GM18909 (cell line): ENCODE data around the gene EDA.

ENCODE experiments used
- ATAC-seq: cut with Tn5 transposase; IDR thresholded peaks from one replicate; pipeline ENCODE4 v1.9.1; 2021; ENCODE audit warnings: mild to moderate bottlenecking; ENCODE audit not compliant: unreplicated experiment, poor library complexity

EDA gene

DNA sequence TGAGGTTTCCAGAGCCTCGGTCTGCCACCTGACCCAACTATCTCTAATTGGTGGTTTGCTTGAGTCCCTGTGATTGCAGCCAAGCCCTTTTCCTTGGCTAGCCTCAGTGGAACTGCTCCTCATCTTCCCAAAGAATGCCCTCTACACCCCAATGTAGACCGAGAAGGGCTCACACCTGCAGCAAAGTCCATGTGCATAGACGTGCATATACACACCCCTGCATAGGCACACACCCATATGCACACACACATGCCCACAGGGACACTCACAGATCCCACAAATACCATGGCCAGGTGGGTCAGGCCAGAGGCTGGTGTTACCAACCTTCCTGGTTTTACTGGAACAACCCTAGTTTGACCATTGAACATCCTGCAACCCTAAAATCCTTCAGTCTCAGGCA, 433.5 kb downstream of the EDA start:
- ATAC-seq = no peak

DNA sequence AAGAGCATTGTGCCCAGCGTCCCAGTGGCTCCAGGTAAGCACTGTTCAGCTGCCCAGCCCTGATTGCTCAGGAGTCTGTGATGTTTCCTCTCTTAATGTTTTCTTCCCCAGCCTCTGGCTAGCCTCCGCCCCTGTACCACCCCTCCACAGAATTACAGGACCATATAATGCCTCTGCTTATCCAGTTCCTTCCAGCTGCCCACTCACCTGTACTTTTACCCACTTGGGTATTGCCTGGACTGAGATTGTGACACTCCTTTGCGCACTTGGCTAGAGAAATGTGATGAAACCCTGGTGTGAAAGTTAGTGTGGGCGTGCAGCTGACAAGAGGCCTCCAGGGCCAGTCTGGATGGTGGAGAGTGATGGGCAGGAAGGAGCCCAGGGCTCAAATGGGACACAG, 434.0 kb downstream of the EDA start, which contains the start of gene AWAT2:
Gene AWAT2 (minus strand): TSS at position 14 of the 400 bp plus-strand sequence. CDS start 6 bp downstream, at position 8.
- ATAC-seq = no peak

DNA sequence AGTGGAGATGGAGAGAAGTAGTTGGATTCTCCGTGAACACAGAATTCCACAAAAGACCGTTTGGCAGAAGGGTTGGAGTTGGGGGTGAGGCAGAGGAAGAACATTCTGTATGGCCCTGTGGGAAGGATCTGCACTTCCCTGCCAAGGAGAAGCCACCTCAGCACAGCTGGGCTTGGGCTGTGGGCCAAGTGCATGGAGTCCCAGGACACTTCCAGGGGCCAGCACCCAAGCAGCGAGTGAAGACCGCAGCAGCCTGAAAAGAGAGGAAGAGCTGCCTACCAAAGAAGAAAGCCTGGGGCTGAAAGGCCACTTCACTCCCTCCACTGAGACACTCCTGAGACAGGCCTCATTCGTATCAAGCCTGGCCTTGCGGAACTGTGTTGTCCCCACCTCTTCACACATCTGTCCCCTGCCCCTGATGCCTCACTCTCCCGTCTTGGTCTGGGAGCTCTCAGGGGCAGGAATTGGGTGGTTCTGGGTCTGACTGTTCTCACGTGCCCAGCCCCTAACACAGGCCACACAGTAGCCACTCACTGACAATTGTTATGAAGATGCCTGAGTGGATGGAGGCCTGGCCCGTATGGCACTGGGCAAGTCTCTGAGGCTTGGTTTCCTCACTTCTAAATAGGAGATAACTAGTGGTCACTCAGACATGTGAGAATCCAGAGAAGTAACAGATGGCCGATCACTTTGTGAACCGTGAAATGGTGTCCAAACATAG, 437.1 kb downstream of the EDA start:
- no peak for ATAC-seq

DNA sequence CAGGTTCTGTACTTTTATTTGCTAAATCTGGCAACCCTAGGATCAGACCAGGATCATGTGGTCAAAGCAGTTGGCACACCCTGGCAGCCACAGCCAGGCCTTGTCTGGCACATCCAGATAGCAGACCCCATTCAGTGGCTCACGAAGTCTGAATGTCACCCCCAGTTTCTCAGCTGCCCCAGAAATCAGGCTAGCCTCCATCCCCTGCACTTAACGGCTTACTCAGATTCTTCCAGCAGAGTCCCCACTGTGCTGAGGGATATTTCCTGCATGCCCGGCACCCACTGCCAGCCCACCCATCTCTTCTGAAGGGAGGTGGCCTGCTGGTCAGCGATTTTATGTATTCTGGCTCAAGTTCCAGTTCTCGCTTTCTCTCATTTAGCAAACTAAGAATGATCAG, 438.5 kb downstream of the EDA start:
- ATAC-seq = no peak

DNA sequence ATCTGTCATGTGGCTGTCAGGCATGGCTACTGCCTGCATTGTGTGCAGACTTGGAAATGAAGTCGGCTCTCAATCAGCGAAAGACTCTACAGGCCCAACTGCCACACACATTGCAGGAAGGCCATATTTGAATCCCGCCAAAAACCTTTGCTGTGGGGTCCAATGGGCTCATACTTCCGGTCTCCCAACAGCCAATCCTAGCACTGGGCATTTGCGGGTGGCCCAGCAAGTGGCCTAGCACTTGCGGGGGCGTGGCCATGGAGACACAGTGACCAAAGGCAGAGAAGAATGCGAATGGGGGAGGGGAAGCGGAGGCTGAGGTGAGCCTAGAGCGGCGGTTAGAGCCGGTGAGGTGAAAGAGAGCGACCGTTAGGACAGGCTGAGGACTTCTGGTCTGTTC, 446.2 kb downstream of the EDA start, which contains the start of gene OTUD6A:
Gene OTUD6A (plus strand): TSS at position 382 of the 400 bp plus-strand sequence. CDS start 68 bp downstream, outside the sequence.
- no peak for ATAC-seq

DNA sequence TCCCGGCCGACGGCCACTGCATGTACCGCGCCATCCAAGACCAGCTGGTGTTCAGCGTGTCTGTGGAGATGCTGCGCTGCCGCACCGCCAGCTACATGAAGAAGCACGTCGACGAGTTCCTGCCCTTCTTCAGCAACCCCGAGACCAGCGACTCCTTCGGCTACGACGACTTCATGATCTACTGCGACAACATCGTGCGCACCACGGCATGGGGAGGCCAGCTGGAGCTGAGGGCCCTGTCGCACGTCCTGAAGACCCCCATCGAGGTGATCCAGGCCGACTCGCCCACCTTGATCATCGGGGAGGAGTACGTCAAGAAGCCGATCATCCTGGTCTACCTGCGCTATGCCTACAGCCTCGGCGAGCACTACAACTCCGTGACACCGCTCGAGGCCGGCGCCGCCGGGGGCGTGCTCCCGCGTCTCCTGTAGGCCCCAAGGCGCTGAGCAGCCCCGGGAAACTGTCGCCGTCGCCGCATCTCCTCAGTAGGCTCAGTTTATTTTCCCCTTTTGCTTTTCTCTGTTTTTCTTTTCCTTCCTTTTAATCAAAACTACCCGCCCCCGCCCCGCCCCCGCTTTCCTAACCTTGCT, 447.1 kb downstream of the EDA start:
- ATAC-seq = no peak

DNA sequence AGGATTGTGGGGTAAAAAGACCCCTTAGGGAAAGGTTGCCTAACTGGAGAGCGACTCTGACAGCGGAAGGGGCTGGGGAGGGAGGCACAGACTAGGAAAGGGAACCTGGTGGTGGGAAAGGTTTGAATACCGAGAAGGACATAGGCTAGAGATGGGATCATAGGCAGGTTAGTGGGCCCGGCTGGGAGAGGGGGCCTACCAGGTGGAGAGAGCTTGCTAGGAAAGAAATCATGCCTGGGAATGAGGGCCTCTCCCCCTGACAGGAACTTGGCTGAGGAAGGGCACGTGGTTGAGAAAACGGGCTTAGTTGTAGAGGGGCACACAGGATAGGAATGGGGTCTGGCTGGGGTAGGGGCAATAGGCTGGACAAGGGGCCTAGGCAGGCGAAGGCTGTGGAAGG, 450.7 kb downstream of the EDA start:
- no peak for ATAC-seq

DNA sequence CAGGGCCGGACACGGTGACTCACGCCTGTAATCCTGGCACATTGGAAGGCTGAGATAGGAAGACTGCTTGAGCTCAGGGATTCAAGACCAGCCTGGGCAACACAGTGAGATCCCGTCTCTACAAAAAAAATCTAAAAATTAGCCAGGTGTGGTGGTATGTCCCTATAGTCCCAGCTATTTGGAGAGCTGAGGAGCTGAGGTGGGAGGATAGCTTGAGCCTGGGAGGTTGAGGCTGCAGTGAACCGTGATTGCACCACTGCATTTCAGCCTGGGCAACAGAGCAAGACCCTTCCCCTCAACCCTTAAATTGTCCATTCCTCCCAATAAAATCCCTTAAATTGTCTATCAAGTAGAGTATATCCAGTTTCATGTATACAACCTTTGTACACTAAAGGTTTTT, 463.4 kb downstream of the EDA start:
- no peak for ATAC-seq

DNA sequence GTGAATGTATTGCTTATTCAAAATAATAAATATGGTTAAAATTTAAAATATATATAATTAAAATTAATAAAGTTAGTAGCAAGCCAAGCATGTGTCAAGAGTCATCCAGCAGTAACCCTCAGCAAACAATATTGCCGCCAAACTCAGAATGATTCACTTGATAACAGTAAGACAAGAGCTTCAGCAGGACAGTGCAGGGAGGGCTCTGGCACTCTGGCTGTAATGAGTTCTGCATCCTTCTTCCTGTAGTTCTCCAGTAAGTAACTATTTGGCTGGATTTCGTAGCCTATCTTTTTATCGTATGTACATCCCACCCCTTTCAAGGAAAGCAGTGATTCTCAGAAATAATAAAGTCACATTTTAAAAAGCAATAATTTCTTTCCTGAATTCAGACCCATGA, 464.0 kb downstream of the EDA start:
- ATAC-seq = no peak

DNA sequence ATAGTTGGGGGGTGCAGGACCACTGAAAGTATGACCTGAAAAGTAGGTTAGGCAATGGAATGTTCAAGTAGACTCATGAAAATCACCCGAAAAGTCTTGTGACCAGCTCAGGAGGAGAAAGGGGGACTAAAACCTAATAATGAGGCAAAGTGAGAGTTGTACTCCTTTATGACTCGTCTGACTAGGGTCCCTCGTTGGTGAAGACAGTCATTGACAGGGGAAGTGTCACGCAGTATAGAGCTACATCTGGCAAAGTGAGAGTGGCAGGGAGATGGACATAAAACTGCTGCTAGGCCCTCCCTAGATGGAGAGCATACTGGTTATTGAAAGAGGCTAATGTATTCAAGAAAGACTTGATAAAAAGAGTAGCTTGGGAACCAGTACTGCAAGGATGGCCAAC, 466.8 kb downstream of the EDA start:
- ATAC-seq = no peak

DNA sequence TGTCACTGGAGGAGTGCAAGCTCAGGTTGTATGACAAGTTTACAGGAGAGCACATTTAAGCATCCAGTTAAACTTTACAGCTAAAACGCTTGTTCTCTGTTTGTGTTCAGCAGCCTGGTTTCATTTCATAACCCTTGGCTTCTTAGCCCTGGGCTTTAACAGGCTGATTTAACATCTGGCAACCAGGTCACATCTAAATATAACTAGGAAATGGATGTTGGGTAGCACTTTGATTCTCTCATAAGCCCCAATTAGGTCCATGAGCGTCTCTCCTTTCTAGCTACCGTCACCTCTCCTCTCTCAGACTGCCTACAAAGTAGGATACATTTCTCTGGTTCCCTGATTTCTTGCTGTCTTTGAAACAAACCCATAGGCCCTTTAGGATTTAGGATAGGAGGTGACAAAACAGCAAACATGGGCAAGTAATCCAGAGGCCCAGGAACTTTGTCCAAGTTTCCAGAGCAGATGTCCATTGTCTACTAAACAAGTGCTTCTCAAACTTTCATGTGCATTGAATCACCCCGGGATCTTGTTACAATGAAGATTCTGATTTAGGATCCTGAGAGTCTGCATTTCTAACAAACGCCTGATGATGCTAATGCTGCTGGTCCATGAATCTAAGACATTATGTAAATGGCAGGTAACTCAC, 468.8 kb downstream of the EDA start:
- no peak for ATAC-seq

DNA sequence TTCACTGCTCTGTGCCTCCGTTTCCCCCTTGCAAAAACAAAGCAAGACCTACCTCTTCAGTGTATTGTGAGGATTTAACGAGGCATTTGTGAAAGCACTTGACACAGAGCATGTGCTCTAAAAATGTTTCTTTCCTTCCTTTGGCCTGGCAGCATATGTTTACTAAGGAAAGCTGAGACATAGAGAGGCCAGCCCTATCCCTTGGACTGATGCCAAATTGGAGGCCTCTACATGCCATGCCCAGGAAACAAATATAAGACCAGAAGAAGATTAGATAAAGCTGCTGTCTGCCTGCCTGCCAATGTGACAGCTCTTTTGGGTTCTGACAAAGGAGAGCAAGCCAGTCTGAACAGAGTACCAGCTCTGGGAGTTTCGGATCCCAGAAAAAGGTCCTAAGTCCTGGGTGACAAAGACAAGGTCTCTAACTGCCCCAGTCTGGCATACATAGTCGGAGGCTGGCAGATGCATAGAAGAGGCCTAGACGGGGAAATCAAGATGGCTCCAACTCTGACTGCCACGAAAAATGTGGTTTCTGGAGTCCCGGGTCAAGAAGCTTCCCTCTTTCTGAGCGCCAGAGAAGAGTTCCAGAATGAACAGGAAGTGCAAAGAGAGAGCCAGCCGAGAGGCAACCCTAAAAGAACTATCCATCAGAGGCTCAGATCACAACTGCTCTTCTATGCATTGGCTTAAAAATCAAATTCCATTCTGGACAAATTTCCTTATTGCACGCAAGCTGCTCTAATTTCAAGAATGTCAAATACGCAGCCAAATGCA, 472.1 kb downstream of the EDA start:
- ATAC-seq = no peak

DNA sequence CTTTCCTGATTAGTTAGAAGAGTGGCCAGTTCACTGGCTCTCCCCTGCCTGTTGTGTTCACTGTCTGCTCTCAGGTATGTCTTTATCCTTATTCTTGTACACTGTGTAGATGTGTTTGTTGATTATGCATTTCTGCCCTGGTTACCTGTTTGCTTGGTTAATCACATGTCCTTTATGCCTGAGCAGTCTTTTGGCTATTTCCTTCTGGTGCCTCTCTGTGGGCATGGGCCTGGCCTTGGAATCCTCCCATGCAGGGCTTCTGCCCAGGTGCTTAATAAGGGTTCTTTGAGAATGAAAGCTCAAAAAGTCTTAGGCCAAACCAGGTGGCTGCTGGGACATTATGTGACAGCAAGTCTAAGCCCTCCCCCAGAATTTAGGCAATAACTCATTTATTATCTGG, 472.8 kb downstream of the EDA start:
- no peak for ATAC-seq
